ENCODE results near the gene FBXO31. TPM values are rescaled to one million over a fixed set of nuclear protein-coding genes. Genes with fewer than 3 reads are reported as not detected.

Gene FBXO31
- total RNA-seq, 2 donors from 2014 or later = 30.5 to 36.9 TPM

DNA sequence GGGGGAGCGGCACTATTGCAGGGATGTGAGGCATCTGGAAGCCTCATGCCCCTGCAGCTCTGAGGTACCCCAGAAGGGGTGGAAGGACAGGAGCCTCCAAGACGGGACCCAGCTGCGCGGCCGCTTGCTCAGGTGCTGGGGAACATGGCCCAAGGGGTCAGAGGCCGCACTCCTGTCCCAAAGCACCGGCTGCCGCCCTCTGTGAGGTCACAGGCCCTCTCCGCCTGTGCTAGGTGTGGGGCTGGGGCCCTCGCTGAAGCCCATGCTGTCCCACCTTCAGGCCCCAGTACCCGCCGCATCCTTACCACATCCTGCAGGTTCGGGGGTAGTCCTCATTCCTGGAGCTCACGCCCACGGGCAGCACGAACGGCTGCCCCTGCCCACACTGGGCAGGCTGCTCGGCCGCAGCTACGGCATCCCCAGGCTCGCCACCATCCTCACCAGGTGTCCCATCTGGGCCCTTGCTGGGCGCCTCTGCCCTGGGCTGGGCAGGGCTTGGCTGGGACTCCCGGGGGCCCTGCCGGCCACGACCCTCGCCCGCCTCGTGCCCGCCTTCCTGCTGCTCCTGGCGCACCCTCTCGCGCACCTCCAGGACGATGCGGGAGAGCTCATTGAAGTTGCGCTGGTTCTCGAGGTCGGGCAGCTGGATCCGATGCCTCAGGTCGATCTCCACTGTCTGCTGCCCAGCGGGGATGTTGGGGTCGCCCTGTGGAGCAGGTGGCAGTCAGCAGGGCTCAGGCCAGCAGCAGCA, 49.8 kb downstream of the FBXO31 start:
- Mint-ChIP-seq H3K9me3 (no peaks in the 10 kb centered on the region), H3K4me1 (ENCODE audit: low read depth in 2 of 2) (peaks cover 4 to 8% of the 10 kb centered on the region in 2 donors), H3K4me3 (no peak overlapping the region), H3K36me3 (no peaks in the 10 kb centered on the region), H3K27me3 (no peaks in the 10 kb centered on the region), H3K27ac (no peak overlapping the region)
- DNase-seq (ENCODE audit: low spot score) = no peak
- no peak for ATAC-seq

DNA sequence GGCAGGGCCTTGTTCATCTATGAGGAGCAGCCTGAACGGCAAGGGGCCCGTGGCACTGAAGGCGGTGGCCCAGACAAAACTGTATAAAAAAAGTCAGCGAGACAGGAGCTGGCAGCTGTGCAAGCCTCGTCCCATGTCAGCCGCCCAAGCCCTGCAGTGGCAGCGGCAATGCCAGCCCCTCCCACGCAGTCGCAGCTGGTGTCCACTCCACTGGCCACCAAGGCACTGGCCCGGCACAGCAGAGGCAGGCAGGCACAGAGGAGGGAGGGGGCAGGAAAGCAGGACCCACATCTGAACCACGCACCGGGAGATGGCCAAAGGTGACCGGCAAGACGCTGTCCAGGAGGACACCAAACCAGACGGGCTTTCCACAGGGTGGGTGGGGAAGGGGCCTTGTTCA, 50.5 kb downstream of the FBXO31 start:
- no peak for ATAC-seq
- H3K27ac Mint-ChIP-seq = no peak overlapping the region
- H3K36me3 Mint-ChIP-seq = no peaks in the 10 kb centered on the region
- H3K27me3 Mint-ChIP-seq = no peaks in the 10 kb centered on the region
- no peak for DNase-seq (ENCODE audit: low spot score)
- no peak overlapping the region for H3K4me3 Mint-ChIP-seq
- H3K4me1 Mint-ChIP-seq (ENCODE audit: low read depth in 2 of 2) = peaks cover 3 to 6% of the 10 kb centered on the region in 2 donors
- H3K9me3 Mint-ChIP-seq = no peaks in the 10 kb centered on the region

DNA sequence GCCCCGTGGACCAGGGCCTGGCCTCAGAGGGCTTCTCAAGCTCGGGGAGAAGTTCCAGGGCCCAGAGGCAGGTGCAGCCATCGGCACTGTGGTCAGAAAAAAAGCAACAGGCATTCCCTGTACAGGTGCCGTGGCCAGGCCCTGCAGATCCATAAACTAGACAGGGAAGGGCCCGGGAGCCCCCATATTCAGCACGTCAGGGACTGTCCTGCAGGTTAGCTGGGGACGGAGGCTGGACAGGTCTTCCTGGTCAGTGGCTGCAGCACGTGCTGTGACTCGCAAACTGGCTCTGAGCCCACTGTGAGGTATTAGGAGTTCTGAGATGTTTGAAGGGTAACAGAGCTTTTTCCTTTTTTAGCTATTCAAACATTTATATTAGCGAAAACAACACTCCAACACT, 51.4 kb downstream of the FBXO31 start:
- no peaks in the 10 kb centered on the region for H3K36me3 Mint-ChIP-seq

DNA sequence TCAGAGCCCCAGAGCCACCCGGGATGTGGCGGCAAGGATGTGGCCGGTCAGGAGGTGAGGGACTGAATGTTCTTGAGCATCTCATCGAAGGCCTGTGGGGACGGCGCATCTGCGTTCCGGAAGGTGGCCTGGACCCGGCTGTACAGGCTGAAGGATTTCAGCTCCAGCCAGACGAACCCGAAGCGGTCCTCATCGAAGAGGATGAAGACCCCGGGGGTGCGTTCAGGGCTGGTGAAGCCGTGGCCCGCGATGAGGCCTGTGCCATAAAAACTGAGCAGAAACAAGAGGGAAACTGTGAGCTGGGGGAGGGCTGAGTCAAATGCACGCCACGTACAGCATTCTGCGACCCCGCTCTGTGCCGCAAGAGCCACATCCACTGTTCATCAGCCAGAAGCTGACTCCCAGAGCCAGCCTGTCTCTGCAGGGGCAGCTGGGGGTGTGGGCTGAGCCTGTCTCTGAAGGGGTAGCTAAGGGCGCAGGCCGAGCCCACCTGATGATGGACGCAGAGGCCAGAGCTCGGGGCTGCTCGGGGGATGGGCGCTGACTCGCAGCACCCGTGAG, 52.3 kb downstream of the FBXO31 start:
- H3K36me3 Mint-ChIP-seq = no peaks in the 10 kb centered on the region
- ATAC-seq (no peak), DNase-seq (ENCODE audit: low spot score) (no peak)
- no peaks in the 10 kb centered on the region for H3K27me3 Mint-ChIP-seq
- no peak overlapping the region for H3K27ac Mint-ChIP-seq
- no peaks in the 10 kb centered on the region for H3K4me1 Mint-ChIP-seq (ENCODE audit: low read depth in 2 of 2)
- no peaks in the 10 kb centered on the region for H3K9me3 Mint-ChIP-seq
- H3K4me3 Mint-ChIP-seq = no peak overlapping the region

More for the DNA sequence above, 51.4 kb downstream of the FBXO31 start:
- H3K27me3 Mint-ChIP-seq = no peaks in the 10 kb centered on the region
- H3K27ac Mint-ChIP-seq = no peak overlapping the region
- ATAC-seq (no peak), DNase-seq (ENCODE audit: low spot score) (no peak)
- H3K9me3 Mint-ChIP-seq = no peaks in the 10 kb centered on the region
- H3K4me1 Mint-ChIP-seq (ENCODE audit: low read depth in 2 of 2) = peaks cover 1 to 2% of the 10 kb centered on the region in 2 donors
- H3K4me3 Mint-ChIP-seq = no peak overlapping the region

DNA sequence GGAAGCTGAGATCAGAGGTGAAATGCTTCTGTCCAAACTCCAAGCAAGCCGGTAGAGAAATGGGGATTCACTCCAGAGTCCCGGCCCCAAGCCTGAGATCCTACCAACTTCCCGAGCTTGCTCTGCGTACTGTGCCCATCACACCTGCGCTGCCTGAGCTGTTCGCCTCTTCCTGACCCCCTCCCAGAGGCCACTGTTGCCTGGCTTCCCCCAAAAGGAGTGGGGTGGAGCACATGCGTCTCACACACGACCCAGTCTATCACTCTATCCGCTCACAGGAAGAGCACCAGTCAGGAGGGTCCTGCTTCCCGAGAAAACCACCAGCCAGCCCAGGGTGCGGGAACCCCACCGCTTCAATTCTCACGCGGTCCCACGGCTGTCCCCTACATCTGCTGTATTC, 52.9 kb downstream of the FBXO31 start:
- no peaks in the 10 kb centered on the region for H3K36me3 Mint-ChIP-seq
- no peaks in the 10 kb centered on the region for H3K9me3 Mint-ChIP-seq
- no peak for ATAC-seq
- H3K4me1 Mint-ChIP-seq (ENCODE audit: low read depth in 2 of 2) = no peaks in the 10 kb centered on the region
- no peak overlapping the region for H3K4me3 Mint-ChIP-seq
- no peak for DNase-seq (ENCODE audit: low spot score)
- H3K27me3 Mint-ChIP-seq = no peaks in the 10 kb centered on the region
- H3K27ac Mint-ChIP-seq = no peak overlapping the region

DNA sequence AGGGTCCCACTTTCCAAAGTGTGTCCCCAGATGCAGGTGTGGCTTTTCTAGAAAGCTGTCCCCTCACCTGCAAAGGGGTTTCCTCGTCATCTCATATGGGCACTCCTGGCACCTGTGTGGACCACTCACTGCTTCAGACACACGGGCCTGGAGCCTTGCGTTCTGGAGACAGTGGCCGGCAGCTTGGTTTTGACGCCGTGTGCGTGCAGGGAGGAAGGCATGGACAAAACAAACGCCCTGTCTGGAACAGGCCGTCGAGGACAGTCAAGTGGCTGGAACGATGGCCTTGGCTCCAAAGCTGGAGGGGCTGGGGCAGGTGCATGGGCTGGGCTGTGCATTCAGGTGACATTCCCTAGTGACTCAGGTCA, 53.3 kb downstream of the FBXO31 start:
- H3K27ac Mint-ChIP-seq = no peak overlapping the region
- no peak for DNase-seq (ENCODE audit: low spot score)
- no peak overlapping the region for H3K4me3 Mint-ChIP-seq
- no peaks in the 10 kb centered on the region for H3K9me3 Mint-ChIP-seq
- no peaks in the 10 kb centered on the region for H3K27me3 Mint-ChIP-seq
- no peak for ATAC-seq
- H3K4me1 Mint-ChIP-seq (ENCODE audit: low read depth in 2 of 2) = no peaks in the 10 kb centered on the region
- H3K36me3 Mint-ChIP-seq = no peaks in the 10 kb centered on the region

DNA sequence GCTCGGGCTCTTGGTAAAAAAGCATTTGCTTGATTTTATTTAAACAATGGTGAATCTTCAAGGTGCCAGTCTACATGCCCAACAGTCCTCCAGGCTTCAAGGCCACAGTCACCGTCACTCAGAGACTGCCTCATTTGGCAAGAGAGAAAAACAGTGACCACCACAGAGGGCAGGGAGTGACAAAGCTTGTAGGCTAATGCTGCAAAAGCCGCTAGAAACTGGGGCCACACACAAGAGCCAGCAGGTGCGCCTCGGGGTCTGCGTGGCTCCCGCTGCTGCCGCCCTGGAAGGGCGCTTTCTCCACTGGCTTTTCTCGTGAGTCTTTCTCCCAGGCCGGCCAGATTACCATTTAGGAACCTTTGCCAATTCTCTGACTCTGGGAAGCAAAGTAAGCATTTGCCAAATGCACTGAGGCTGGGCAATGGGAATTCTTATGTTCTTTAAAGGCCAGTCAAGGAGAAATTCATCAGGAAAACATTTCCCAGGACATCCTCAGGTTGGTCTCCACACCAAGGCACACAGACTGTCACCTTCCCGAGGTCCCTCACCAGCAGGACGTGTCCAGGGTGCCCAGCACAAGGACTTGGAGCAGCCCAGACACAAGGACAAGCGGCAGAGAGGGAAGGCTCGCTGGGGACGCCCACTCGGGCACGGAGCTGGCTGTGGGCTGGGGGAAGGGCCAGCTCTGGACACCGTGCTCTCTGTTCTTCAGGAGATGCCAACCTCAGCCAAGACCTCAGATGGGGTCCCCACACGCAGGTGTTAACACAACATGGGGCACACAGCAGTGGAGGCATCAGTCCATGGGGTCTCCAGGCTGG, 53.9 kb downstream of the FBXO31 start:
- H3K9me3 Mint-ChIP-seq = no peaks in the 10 kb centered on the region
- no peak overlapping the region for H3K27ac Mint-ChIP-seq
- no peaks in the 10 kb centered on the region for H3K4me1 Mint-ChIP-seq (ENCODE audit: low read depth in 2 of 2)
- no peaks in the 10 kb centered on the region for H3K36me3 Mint-ChIP-seq
- H3K4me3 Mint-ChIP-seq = no peak overlapping the region
- no peak for ATAC-seq
- no peak for DNase-seq (ENCODE audit: low spot score)
- H3K27me3 Mint-ChIP-seq = no peaks in the 10 kb centered on the region

DNA sequence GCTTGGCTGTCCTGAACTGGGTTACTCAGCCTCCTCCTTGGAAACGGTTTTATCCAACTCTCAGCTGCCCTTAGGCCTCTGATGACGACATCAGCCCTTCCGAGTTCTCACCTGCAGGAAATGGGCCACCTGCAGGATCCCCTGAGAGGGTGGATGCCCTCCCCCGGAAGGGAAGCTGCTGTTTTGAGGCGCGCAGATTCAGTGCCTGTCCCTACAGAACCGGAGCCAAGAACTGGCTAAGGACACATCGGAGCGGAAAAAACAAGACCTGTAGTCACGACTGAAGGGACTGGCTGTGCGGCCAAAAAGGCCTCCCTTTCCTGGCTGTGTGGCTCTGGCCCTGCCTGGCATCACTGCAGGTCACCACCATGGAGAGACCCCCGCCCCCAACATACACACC, 54.7 kb downstream of the FBXO31 start:
- no peaks in the 10 kb centered on the region for H3K9me3 Mint-ChIP-seq
- no peak overlapping the region for H3K27ac Mint-ChIP-seq
- H3K4me1 Mint-ChIP-seq (ENCODE audit: low read depth in 2 of 2) = no peaks in the 10 kb centered on the region
- H3K36me3 Mint-ChIP-seq = no peaks in the 10 kb centered on the region
- DNase-seq (ENCODE audit: low spot score) = no peak
- no peak overlapping the region for H3K4me3 Mint-ChIP-seq
- ATAC-seq = no peak
- no peaks in the 10 kb centered on the region for H3K27me3 Mint-ChIP-seq

DNA sequence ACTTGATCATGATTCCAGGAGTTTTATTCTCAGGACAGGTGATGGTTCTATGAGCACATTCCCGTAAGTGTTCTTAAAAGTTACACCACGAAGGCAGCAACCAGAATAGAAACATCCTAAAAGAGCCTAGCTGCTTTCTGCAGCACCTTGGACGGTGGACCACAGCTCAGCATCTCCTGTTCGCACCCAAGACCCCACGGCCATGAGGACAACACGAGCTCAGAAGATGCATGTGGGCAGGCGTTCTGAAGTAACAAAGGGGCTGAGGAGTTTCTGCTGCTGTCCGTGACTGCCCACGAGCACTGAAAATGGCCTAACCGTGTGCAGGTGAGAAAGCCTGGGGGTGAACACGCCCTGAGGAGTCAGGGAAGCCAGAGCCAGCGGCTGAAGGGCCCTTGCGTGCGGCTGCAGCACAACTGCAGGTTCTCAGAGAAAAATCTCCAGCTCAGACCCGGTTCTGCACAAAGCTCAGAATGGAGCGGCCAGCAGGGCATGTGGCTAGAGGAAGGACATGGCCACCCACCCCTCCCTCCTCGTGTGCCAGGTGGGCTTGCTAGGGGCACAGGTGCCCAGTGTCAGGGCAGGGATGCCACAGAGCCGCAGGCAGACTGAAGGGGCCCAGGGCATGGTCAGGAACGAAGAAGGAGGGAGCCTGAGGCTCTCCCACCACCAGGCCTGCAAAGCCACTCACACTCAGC, 55.6 kb downstream of the FBXO31 start:
- Mint-ChIP-seq H3K9me3 (no peaks in the 10 kb centered on the region), H3K4me1 (ENCODE audit: low read depth in 2 of 2) (no peaks in the 10 kb centered on the region), H3K27ac (no peak overlapping the region), H3K4me3 (no peak overlapping the region), H3K36me3 (no peaks in the 10 kb centered on the region), H3K27me3 (no peaks in the 10 kb centered on the region)
- DNase-seq (ENCODE audit: low spot score) (no peak), ATAC-seq (no peak)

DNA sequence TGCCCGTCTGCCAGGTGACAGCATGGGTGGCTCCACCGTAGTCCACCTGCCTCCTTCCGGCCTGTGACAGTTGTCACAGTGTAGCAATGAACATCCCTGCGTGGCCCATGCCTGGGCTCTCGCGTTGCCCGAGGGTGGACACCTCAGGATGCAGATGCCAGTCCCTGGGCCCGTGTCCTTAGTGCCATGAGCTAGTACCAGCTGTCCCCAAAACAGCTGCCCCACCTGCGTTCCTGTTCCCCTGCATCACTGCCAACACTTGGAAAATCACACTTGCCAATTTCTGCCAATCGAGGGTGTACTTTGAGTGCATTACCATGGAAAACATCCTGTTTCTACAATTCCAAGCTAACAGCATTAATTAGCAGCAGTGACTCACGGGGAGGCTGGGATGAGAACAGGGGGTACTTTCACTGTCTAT, 57.4 kb downstream of the FBXO31 start:
- Mint-ChIP-seq H3K27ac (peak overlapping the region in 1 of 2 donors; percentile 33), H3K27me3 (no peaks in the 10 kb centered on the region), H3K4me3 (no peak overlapping the region), H3K9me3 (no peaks in the 10 kb centered on the region), H3K36me3 (no peaks in the 10 kb centered on the region), H3K4me1 (ENCODE audit: low read depth in 2 of 2) (no peaks in the 10 kb centered on the region)
- ATAC-seq = no peak
- no peak for DNase-seq (ENCODE audit: low spot score)

DNA sequence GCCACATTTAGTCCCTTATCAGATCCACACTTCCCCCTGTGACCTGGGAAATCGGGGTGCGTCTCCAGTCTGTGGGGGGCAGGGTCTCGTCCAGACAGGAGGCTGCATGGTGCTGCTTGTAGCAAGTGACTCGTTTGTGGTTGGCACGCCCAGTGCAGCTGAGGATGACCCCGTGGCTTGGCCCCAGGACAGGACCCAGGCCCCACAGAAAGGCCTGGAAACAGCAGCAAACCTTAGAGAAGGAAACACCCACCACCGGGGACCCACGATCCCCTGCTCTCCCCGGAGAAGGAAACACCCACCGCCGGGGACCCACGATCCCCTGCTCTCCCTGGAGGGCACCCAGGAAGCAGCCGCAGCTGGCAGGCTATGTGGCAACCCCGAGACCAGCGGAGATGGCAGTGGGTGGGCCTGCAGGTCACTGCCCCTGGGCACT, 58.1 kb downstream of the FBXO31 start:
- no peak for ATAC-seq
- no peak overlapping the region for H3K4me3 Mint-ChIP-seq
- H3K27ac Mint-ChIP-seq = no peak overlapping the region
- H3K9me3 Mint-ChIP-seq = no peaks in the 10 kb centered on the region
- H3K36me3 Mint-ChIP-seq = no peaks in the 10 kb centered on the region
- DNase-seq (ENCODE audit: low spot score) = no peak
- H3K27me3 Mint-ChIP-seq = no peaks in the 10 kb centered on the region
- H3K4me1 Mint-ChIP-seq (ENCODE audit: low read depth in 2 of 2) = no peaks in the 10 kb centered on the region

DNA sequence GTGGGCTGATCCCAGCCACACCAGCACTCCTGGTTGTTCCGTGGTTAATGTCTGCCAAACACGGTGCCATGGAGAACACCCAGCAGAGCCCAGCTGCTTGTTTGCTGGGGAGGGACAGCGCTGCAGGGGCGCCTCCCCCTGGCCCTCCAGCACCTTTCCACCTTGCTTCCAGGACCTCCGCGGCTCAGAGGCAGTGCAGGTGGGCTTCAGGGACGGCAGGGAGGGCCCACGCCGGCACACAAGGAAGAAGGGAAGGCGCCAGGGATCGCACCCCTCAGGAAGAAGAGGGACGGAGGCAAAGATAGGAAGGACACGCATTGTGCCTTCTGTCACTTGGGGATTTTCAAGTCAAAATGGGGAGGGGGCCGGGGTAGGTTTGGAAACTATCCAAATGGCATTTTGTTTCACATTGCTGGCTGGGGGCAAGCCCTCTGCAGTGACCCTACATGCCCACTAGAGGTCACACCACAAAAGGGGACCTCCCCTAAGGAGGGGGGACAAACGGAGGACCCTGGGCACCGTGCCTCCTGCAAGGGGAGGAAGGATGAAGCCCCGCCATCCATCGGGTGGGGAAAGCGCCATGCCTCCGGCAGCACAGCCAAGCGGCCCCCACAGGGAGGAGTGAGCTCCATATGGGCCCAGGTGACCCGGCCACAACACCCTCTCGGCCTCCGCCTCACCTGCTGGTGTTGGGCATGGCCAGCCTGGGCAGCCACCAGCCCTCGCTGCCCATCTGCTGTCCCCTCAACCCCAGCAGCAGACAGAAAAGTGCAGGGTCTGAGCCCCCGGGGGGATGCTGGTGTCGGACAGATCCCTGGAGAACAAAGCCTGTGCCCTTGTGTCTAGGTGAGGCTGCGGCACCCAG, 58.9 kb downstream of the FBXO31 start:
- H3K4me3 Mint-ChIP-seq = no peak overlapping the region
- H3K4me1 Mint-ChIP-seq (ENCODE audit: low read depth in 2 of 2) = no peaks in the 10 kb centered on the region
- no peak overlapping the region for H3K27ac Mint-ChIP-seq
- no peaks in the 10 kb centered on the region for H3K27me3 Mint-ChIP-seq
- no peak for DNase-seq (ENCODE audit: low spot score)
- no peaks in the 10 kb centered on the region for H3K9me3 Mint-ChIP-seq
- peak; percentile 63 to 77 for ATAC-seq
- no peaks in the 10 kb centered on the region for H3K36me3 Mint-ChIP-seq

DNA sequence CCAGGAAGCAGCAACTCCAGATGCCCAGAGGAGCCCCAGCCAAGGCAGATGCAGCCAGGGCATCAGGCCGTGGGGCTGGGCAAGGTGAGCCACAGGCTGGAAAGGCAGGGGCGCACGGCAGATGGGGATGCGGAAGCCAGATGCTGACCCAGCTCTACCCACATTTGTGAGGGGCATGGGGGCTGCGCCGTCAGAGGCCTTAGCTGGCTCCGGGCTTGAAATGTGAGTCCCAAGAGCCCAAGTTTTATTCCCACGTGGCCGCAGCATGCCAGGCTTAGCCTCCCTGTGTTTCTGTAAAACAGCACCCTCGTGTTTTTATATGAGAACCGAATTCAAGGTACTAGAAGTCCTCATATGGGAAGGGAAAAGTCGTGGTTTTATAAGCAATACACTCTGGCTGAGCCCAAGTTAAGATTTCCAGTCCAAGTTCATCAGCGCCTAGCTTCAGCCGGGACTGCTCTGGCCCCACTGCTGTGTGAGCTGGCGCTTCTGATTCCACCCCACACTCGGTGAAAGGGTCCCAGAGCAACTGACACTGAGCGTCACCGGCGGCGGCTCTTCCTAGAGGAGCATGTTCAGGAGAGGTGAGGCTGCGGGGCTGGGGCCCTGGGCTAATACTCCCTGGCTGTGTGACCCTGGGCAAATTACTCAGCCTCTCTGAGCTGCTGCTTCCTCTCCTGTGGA, 59.7 kb downstream of the FBXO31 start:
- DNase-seq (ENCODE audit: low spot score) = no peak
- Mint-ChIP-seq H3K27me3 (no peaks in the 10 kb centered on the region), H3K27ac (no peak overlapping the region), H3K36me3 (no peaks in the 10 kb centered on the region), H3K4me3 (no peak overlapping the region), H3K9me3 (no peaks in the 10 kb centered on the region), H3K4me1 (ENCODE audit: low read depth in 2 of 2) (peaks cover 0 to under 1% of the 10 kb centered on the region in 2 donors)
- ATAC-seq = no peak

Data from natural killer cell treated with Interleukin-12 subunit alpha and Interleukin-12 subunit beta and Interleukin-15 and Interleukin-18, amount 100 ng/mL, for 72 hours (primary cell).